OCI-LY1 (cell line): ENCODE measurements around the gene HAX1.

Experiments used
- H2AFZ ChIP-seq: fragments of 200-600 bp; sonication (generic), shearing (Covaris generic); 2 replicates; pipeline ENCODE4 v1.6.0; 2014; ENCODE audit warnings: antibody characterized with exemption, mild to moderate bottlenecking, low read length
- H3F3A ChIP-seq: fragments of 200-600 bp; sonication (generic), shearing (Covaris generic); 2 replicates; pipeline ENCODE4 v1.6.0; 2014; ENCODE audit warnings: mild to moderate bottlenecking, antibody characterized with exemption, low read length, moderate library complexity; ENCODE audit not compliant: insufficient read depth
- H3K27ac ChIP-seq: fragments of 200-600 bp; sonication (generic); 2 replicates; pipeline ENCODE4 v1.5.1; 2014; ENCODE audit warnings: low read length, mixed run types, mild to moderate bottlenecking, low read depth; ENCODE audit not compliant: poor library complexity, severe bottlenecking
- H3K27me3 ChIP-seq: fragments of 200-600 bp; sonication (generic); 2 replicates; pipeline ENCODE4 v1.6.0; 2014; ENCODE audit warnings: antibody characterized with exemption, mild to moderate bottlenecking, low read length, moderate library complexity; ENCODE audit not compliant: insufficient read depth
- H3K36me3 ChIP-seq: fragments of 200-600 bp; sonication (generic); 2 replicates; pipeline ENCODE4 v1.6.1; 2014; ENCODE audit warnings: mild to moderate bottlenecking, antibody characterized with exemption, low read length, moderate library complexity, mixed read lengths; ENCODE audit not compliant: insufficient read depth
- H3K4me1 ChIP-seq: fragments of 200-600 bp; sonication (generic); 2 replicates; pipeline ENCODE4 v1.5.1; 2014; ENCODE audit warnings: mild to moderate bottlenecking, low read length, moderate library complexity; ENCODE audit not compliant: insufficient read depth, severe bottlenecking
- H3K4me2 ChIP-seq: fragments of 200-600 bp; sonication (generic), shearing (Covaris generic); 2 replicates; pipeline ENCODE4 v1.6.1; 2014; ENCODE audit warnings: low read length
- H3K4me3 ChIP-seq: fragments of 200-600 bp; sonication (generic); 2 replicates; pipeline ENCODE4 v1.5.1; 2014; ENCODE audit warnings: low read length, low read depth, mild to moderate bottlenecking, mixed read lengths; ENCODE audit not compliant: poor library complexity, severe bottlenecking
- H3K79me2 ChIP-seq: fragments of 200-600 bp; shearing (Covaris generic); 2 replicates; pipeline ENCODE4 v1.6.1; 2016; ENCODE audit warnings: mixed run types, low read length, mixed read lengths; ENCODE audit not compliant: insufficient read depth
- H3K9ac ChIP-seq: fragments of 200-600 bp; sonication (generic), shearing (Covaris generic); 2 replicates; pipeline ENCODE4 v1.6.1; 2014; ENCODE audit warnings: mild to moderate bottlenecking, low read length, mixed read lengths
- H3K9me2 ChIP-seq: fragments of 200-600 bp; sonication (generic), shearing (Covaris generic); 2 replicates; pipeline ENCODE4 v1.6.1; 2014; ENCODE audit warnings: low read depth, mild to moderate bottlenecking, low read length, mixed read lengths
- H3K9me3 ChIP-seq: fragments of 200-600 bp; shearing (Covaris generic); 2 replicates; pipeline ENCODE4 v1.6.1; 2014; ENCODE audit warnings: low read length, mixed read lengths
- H4K20me1 ChIP-seq: fragments of 200-600 bp; sonication (generic), shearing (Covaris generic); 2 replicates; pipeline ENCODE4 v1.6.0; 2016; ENCODE audit warnings: mild to moderate bottlenecking, low read length; ENCODE audit not compliant: insufficient read depth
- EZH2 ChIP-seq: fragments of 200-600 bp; sonication (generic), shearing (Covaris generic); IDR thresholded peaks from 2 replicates; pipeline ENCODE4 v1.8.0; 2017; ENCODE audit warnings: borderline replicate concordance, mixed run types, mild to moderate bottlenecking, antibody characterized with exemption, low read length, moderate library complexity, mixed read lengths
- TF ChIP-seq, protein P1 (sequence below): fragments of 200-600 bp; sonication (generic), shearing (Covaris generic); IDR thresholded peaks from 2 replicates; pipeline ENCODE4 v1.5.1; 2017; ENCODE audit warnings: mild to moderate bottlenecking, antibody characterized with exemption, low read length, moderate library complexity, mixed read lengths

Gene HAX1

DNA sequence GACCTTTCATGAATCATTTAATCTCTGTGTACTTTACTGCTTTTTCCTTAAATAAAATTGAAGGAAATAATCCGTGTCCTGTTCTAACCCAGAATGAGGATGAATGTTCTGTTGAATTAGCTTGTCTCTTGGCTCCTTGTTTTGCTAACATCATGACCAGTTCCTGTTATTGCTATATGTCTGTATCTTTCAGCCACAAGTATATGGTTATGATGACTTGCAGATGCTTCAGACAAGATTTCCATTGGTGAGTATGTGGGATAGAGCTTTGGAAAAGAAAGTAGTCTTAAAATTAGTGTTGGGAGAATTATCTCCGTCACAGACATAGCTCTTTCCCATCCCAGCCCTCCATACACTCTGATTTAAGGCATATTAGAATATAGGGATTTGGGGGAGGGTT is 13.6 kb upstream of the HAX1 start:
- H4K20me1 ChIP-seq: no peaks in the 10 kb centered on the region
- H3K4me2 ChIP-seq: no peak overlapping the region
- no peaks in the 10 kb centered on the region for H3K9me3 ChIP-seq
- H3K27ac ChIP-seq: no peak overlapping the region
- H3K79me2 ChIP-seq: no peaks in the 10 kb centered on the region
- no peak overlapping the region for H3K9ac ChIP-seq
- no peak for TF ChIP-seq EZH2
- TF ChIP-seq, protein P1, sequence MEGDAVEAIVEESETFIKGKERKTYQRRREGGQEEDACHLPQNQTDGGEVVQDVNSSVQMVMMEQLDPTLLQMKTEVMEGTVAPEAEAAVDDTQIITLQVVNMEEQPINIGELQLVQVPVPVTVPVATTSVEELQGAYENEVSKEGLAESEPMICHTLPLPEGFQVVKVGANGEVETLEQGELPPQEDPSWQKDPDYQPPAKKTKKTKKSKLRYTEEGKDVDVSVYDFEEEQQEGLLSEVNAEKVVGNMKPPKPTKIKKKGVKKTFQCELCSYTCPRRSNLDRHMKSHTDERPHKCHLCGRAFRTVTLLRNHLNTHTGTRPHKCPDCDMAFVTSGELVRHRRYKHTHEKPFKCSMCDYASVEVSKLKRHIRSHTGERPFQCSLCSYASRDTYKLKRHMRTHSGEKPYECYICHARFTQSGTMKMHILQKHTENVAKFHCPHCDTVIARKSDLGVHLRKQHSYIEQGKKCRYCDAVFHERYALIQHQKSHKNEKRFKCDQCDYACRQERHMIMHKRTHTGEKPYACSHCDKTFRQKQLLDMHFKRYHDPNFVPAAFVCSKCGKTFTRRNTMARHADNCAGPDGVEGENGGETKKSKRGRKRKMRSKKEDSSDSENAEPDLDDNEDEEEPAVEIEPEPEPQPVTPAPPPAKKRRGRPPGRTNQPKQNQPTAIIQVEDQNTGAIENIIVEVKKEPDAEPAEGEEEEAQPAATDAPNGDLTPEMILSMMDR: no peak
- no peaks in the 10 kb centered on the region for H3K9me2 ChIP-seq
- no peaks in the 10 kb centered on the region for H3K4me1 ChIP-seq
- H3F3A ChIP-seq: no peaks in the 10 kb centered on the region; the same call in 1 of the 2 replicates
- no peaks in the 10 kb centered on the region for H3K27me3 ChIP-seq
- H2AFZ ChIP-seq: no peak overlapping the region
- no peak overlapping the region for H3K4me3 ChIP-seq
- peaks cover 100% of the 10 kb centered on the region for H3K36me3 ChIP-seq

DNA sequence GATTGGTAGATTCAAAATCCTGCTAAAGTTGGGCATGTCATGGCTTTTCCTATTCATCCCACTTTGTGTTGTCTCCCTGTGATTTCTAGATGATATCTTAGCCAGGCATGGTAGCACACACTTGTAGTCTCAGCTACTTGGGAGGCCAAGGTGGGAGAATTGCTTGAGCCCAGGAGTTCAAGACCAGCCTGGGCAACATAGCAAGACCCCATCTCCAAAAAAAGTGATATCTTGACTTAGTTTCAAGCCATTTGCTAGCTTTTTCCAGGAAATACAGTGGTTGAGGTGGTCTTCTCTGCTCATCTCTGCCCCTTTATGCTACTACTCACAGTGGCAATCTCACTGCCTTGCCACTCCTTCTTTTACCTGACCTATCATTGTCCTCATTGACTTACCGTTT is 12.3 kb upstream of the HAX1 start:
- Histone ChIP-seq H3K9me2 (no peaks in the 10 kb centered on the region), H3K9me3 (no peaks in the 10 kb centered on the region), H3K27me3 (no peaks in the 10 kb centered on the region), H3K27ac (no peak overlapping the region), H3K9ac (no peak overlapping the region), H3K79me2 (no peaks in the 10 kb centered on the region), H4K20me1 (no peaks in the 10 kb centered on the region), H3F3A (no peaks in the 10 kb centered on the region; the same call in 1 of the 2 replicates), H3K36me3 (peaks cover 100% of the 10 kb centered on the region), H3K4me1 (no peaks in the 10 kb centered on the region), H2AFZ (no peak overlapping the region), H3K4me3 (no peak overlapping the region), H3K4me2 (no peak overlapping the region)
- no peak for TF ChIP-seq EZH2
- TF ChIP-seq, protein P1: no peak

DNA sequence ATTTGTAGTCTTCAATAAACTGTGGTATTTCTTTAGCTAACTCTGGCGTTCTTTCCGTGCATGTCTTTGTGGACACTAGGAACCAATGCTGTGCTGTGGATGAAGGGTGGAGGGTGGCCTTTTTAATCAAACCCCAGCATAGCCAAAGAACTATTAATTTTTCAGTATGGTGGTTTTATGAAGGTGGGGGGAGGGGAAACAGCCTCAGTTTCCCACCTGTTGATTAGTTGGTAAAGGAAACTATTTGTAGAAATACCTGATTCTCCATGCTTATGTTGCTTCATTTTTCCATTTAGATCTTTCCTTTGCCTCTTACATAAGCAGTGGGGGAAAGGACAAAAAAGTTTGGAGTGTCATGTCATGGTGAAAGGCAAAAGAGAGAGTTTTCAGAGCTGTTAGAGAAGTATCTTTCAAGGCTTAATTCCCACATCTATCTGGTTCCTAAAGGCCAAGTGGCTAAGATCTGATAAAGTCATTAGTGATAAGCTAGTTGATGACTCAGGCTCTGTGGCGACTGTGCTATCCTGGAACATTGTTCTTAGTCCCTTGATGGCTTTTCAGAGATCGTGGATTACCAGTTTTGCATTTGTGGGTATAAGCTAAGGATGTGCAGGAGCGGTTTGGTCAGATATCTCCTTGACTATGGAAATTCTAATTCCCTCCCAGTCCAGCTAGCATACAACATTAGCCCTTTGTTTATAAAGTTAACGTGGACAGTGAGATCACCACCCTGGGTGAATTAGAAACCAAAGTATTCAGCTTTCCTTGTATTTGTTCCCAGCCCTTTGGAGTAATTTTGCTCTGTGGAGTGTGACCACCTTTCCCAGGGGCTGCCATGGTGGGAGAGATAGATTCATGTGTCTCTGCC is 8.7 kb upstream of the HAX1 start:
- TF ChIP-seq EZH2: no peak
- TF ChIP-seq, protein P1: no peak
- Histone ChIP-seq H3K79me2 (no peaks in the 10 kb centered on the region), H3K4me2 (no peak overlapping the region), H3F3A (no peaks in the 10 kb centered on the region; the same call in 1 of the 2 replicates), H3K9me3 (no peaks in the 10 kb centered on the region), H2AFZ (no peak overlapping the region), H3K27ac (no peak overlapping the region), H3K27me3 (no peaks in the 10 kb centered on the region), H3K36me3 (peaks cover 94% of the 10 kb centered on the region), H3K4me1 (no peaks in the 10 kb centered on the region), H3K9me2 (no peaks in the 10 kb centered on the region), H3K9ac (no peak overlapping the region), H3K4me3 (no peak overlapping the region), H4K20me1 (no peaks in the 10 kb centered on the region)
